B cell (primary cell): ENCODE results near the gene HSPE1. TPM values are rescaled to one million over a fixed set of nuclear protein-coding genes. Genes with fewer than 3 reads are reported as not detected.

Source experiments
- ATAC-seq: fragments of 200-7000 bp; cut with Tn5 transposase; one replicate; pipeline ENCODE4 v1.10.0; 2021; ENCODE audit warnings: low read depth, mild to moderate bottlenecking, moderate number of reproducible peaks, moderate library complexity
- CTCF ChIA-PET: fragments of 350-600 bp; sonication (Branson Sonifier 250); formaldehyde crosslinking; loops from one replicate; lab custom pipeline; 2021; ENCODE audit warnings: antibody characterized with exemption, inconsistent platforms; lab: Charles Lee
- POLR2A ChIA-PET: fragments of 350-600 bp; sonication (Branson Sonifier 250); formaldehyde crosslinking; loops from one replicate; lab custom pipeline; 2021; ENCODE audit warnings: antibody characterized with exemption; lab: Charles Lee
- DNase-seq: peaks from one replicate; pipeline ENCODE4 v3.0.0; 2013
- H2AFZ ChIP-seq: 2 replicates; pipeline ENCODE4 v1.6.1; 2012; ENCODE audit warnings: mild to moderate bottlenecking, low read depth, low read length; ENCODE audit not compliant: insufficient read depth, poor library complexity, severe bottlenecking
- H3K27ac ChIP-seq, 2 donors: 1 replicate in 1 of 2; 2 replicates in 1 of 2; pipeline ENCODE4 v1.5.1; 2012 to 2013; ENCODE audit warnings: low read length in 2 of 2, mild to moderate bottlenecking in 2 of 2, moderate library complexity in 1 of 2
- H3K27me3 ChIP-seq, 4 experiments: fragments of 200-600 bp in 1 of 4; sonication (generic) in 1 of 4; replicated peaks in 1 of 4; 1 replicate in 2 of 4; 2 replicates in 2 of 4; pipeline versions ENCODE4 v1.6.1 to v1.7.0; 2013 to 2016; ENCODE audit warnings: low read length in 3 of 4, mild to moderate bottlenecking in 2 of 4, mixed read lengths in 1 of 4, moderate library complexity in 1 of 4; ENCODE audit not compliant: insufficient read depth in 4 of 4, control insufficient read depth in 3 of 4; ENCODE audit errors: control extremely low read depth in 1 of 4
- H3K36me3 ChIP-seq, 2 experiments: replicated peaks in 1 of 2; 1 replicate in 1 of 2; 2 replicates in 1 of 2; pipeline versions ENCODE4 v1.6.1 to v1.7.1; 2013; ENCODE audit warnings: low read length in 1 of 2; ENCODE audit not compliant: insufficient read depth in 2 of 2, control insufficient read depth in 1 of 2; ENCODE audit errors: control extremely low read depth in 1 of 2, extremely low read depth in 1 of 2
- H3K4me1 ChIP-seq, 2 donors: fragments of 200-600 bp in 1 of 2; sonication (generic) in 1 of 2; 1 replicate in 1 of 2; 2 replicates in 1 of 2; pipeline versions ENCODE4 v1.5.1 to v1.6.1; 2013 to 2017; ENCODE audit warnings: low read length in 2 of 2; ENCODE audit not compliant: control insufficient read depth in 2 of 2, insufficient read depth in 2 of 2
- H3K4me2 ChIP-seq: replicated peaks from 2 replicates; pipeline ENCODE3; 2012; ENCODE audit warnings: mild to moderate bottlenecking, low read depth, low read length; ENCODE audit not compliant: poor library complexity, severe bottlenecking
- H3K4me3 ChIP-seq, 5 experiments: fragments of 200-600 bp in 1 of 5; sonication (generic) in 1 of 5; 1 replicate in 3 of 5; 2 replicates in 2 of 5; pipeline versions ENCODE4 v1.5.1 to v1.7.0; 2011 to 2016; ENCODE audit warnings: low read length in 4 of 5, mild to moderate bottlenecking in 4 of 5, low read depth in 2 of 5, control low read depth in 1 of 5, moderate library complexity in 1 of 5; ENCODE audit not compliant: insufficient read depth in 1 of 5; ENCODE audit errors: control extremely low read depth in 1 of 5, extremely low read depth in 1 of 5
- H3K79me2 ChIP-seq: fragments of 200-600 bp; sonication (generic); one replicate; pipeline ENCODE4 v1.6.0; 2016; ENCODE audit warnings: low read length; ENCODE audit not compliant: control insufficient read depth, insufficient read depth
- H3K9ac ChIP-seq: fragments of 200-600 bp; sonication (generic); 2 replicates; pipeline ENCODE4 v1.6.1; 2017; ENCODE audit warnings: mild to moderate bottlenecking, low read length, moderate library complexity
- H3K9me3 ChIP-seq, 3 donors: one replicate each; pipeline versions ENCODE4 v1.6.1 to v1.7.1; 2013; ENCODE audit warnings: low read length in 2 of 3; ENCODE audit not compliant: control insufficient read depth in 2 of 3, insufficient read depth in 1 of 3; ENCODE audit errors: control extremely low read depth in 1 of 3
- H4K20me1 ChIP-seq: 2 replicates; pipeline ENCODE4 v1.6.0; 2012; ENCODE audit warnings: mild to moderate bottlenecking, low read length; ENCODE audit not compliant: insufficient read depth, control insufficient read depth, poor library complexity, severe bottlenecking
- H3K27ac Mint-ChIP-seq: one replicate; pipeline ENCODE4 v1.8.0; 2021; ENCODE audit warnings: mixed read lengths
- H3K27me3 Mint-ChIP-seq: one replicate; pipeline ENCODE4 v1.8.0; 2021; ENCODE audit warnings: mixed read lengths
- H3K4me1 Mint-ChIP-seq: one replicate; pipeline ENCODE4 v1.8.0; 2021; ENCODE audit warnings: mixed read lengths
- H3K4me3 Mint-ChIP-seq: one replicate; pipeline ENCODE4 v1.8.0; 2021; ENCODE audit warnings: mixed read lengths
- H3K9me3 Mint-ChIP-seq: one replicate; pipeline ENCODE4 v1.8.0; 2022; ENCODE audit warnings: mixed read lengths; ENCODE audit not compliant: insufficient read depth
- CTCF ChIP-seq: fragments of 200-600 bp; IDR thresholded peaks from one replicate; pipeline ENCODE4 v1.8.0; 2022; ENCODE audit warnings: antibody characterized with exemption, mild to moderate bottlenecking
- EZH2 ChIP-seq: IDR thresholded peaks from 2 replicates; pipeline ENCODE4 v1.6.1; 2012; ENCODE audit warnings: borderline replicate concordance, low read depth, mild to moderate bottlenecking, moderate library complexity, low read length; ENCODE audit not compliant: insufficient read depth, poor library complexity, severe bottlenecking
- WGBS: methylation state at CpG from one replicate; pipeline ENCODE4 v1.1.5; 2013; ENCODE audit warnings: missing lambda C conversion rate; ENCODE audit not compliant: insufficient coverage; 5-methylcytosine and 5-hydroxymethylcytosine counted together
- intact Hi-C: fragments of 100-400 bp; cut with micrococcal nuclease; formaldehyde crosslinking; loops from one replicate; pipeline ENCODE4 v1.10.0; 2022
- polyA plus RNA-seq: library from polyadenylated mRNA; depleted of rRNA; stranded (reverse); fragments of >200 nt; gene quantifications from 2 replicates; pipeline ENCODE4 v1.2.3, GENCODE V29; 2012
- total RNA-seq, 2 donors: library from RNA; stranded (reverse); fragments of 120-200 nt in 1 of 2; gene quantifications; 1 replicate in 1 of 2; 2 replicates in 1 of 2; pipeline versions ENCODE4 v1.2.3 to v1.2.4, GENCODE V29; 2013 to 2022

HSPE1 gene
- total and polyA plus RNA-seq, 2 donors (not counting 1 experiment from before 2014, with no cell fraction given): 46.2 to 49.8 TPM

GRCh38 chr2:197498937-197499593, 1.1 kb upstream of the HSPE1 start:
- ChIA-PET POLR2A (interaction anchor here (0.6 to 4.5 kb wide), 8 partner anchors 8 to 340 kb away, joined by 3 to 62 read pairs (median 6); partner anchors contain the start of genes COQ10B, MARS2, MOB4 and SF3B1), CTCF (interaction anchor here (1.6 kb wide), 1 partner anchor 46 kb away, joined by 5 read pairs; the partner anchor contains the start of gene COQ10B)
- Histone ChIP-seq H4K20me1 (peaks cover 16% of the 10 kb centered on the region), H3K9me3 (no peaks in the 10 kb centered on the region), H3K27me3 (no peaks in the 10 kb centered on the region), H3K4me3 (peak overlapping the region; percentile 54 to 86 (median 76)), H3K36me3 (peaks cover 4 to 45% of the 10 kb centered on the region in 2 experiments), H3K9ac (peak overlapping the region; percentile 79), H3K27ac (peak overlapping the region; percentile 85 to 90), H2AFZ (peak overlapping the region; percentile 75), H3K4me1 (peaks cover 37 to 38% of the 10 kb centered on the region in 2 donors), H3K4me2 (peak overlapping the region; percentile 93), H3K79me2 (peaks cover 66% of the 10 kb centered on the region)
- H3K27ac Mint-ChIP-seq: peak overlapping the region; percentile 94
- ATAC-seq (peak; percentile 0), DNase-seq (peak; percentile 63)
- intact Hi-C loops: loop anchor here (10.0 kb wide), 1 partner anchor 94 kb away; no protein-coding TSS in a partner anchor
- no peaks in the 10 kb centered on the region for H3K9me3 Mint-ChIP-seq
- H3K4me1 Mint-ChIP-seq: peaks cover 53% of the 10 kb centered on the region
- H3K27me3 Mint-ChIP-seq: no peaks in the 10 kb centered on the region
- H3K4me3 Mint-ChIP-seq: peak overlapping the region; percentile 98
- TF ChIP-seq CTCF: no peak
- no peak for TF ChIP-seq EZH2
- WGBS: under 1% methylated on average over 46 of the region's 46 CpGs
